Fibroblast of the aortic adventitia (primary cell): ENCODE results near the gene SV2A. TPM values are rescaled to one million over a fixed set of nuclear protein-coding genes. Genes with fewer than 3 reads are reported as not detected.
A peak's percentile ranks its signal among the peaks of the same experiment; 100 is the strongest.

Experiments
- DNase-seq: peaks from one replicate; pipeline ENCODE4 v3.0.0-alpha.2; 2010; ENCODE audit warnings: low read depth
- H3K4me3 ChIP-seq: 2 replicates; pipeline ENCODE4 v1.5.1; 2011; ENCODE audit warnings: low read depth, mild to moderate bottlenecking, control low read depth, low read length, moderate library complexity
- CTCF ChIP-seq: IDR thresholded peaks from 2 replicates; pipeline ENCODE4 v1.5.1; 2011; ENCODE audit warnings: mild to moderate bottlenecking, low read length, control low read depth, inconsistent platforms; ENCODE audit not compliant: insufficient read depth
- total RNA-seq: library from RNA; depleted of rRNA; stranded (reverse); fragments of >200 nt; gene quantifications from 2 replicates; pipeline ENCODE4 v1.2.3, GENCODE V29; 2012; ENCODE audit warnings: low replicate concordance

The SV2A gene
- total RNA-seq, 1 donor = 25.0 TPM

- no peak for TF ChIP-seq CTCF
- DNase-seq = no peak
- no peak overlapping the region for H3K4me3 ChIP-seq
These were observed 8.1 kb upstream of the SV2A start for GRCh38 chr1:149925751-149926150.

DNA sequence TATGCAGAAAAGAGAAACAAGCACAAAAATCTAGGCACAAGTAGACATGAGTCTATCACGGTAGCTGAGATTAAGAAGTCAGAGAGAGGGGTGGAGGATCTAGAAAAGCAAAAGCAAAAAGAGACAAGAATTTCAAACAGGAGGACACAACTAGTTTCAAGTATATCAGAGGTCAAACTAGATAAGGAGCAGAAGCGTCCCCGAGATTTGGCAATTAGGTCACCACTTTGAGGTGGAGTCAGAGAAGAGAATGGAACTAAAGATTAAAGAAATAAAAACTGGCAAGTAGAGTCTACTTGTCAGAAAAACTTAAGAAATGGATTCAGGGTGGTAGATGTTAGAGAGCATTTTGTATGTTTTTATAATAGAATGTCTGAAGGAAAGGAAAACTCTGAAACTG is 7.7 kb upstream of the SV2A start:
- TF ChIP-seq CTCF = no peak
- no peak overlapping the region for H3K4me3 ChIP-seq
- DNase-seq = no peak

DNA sequence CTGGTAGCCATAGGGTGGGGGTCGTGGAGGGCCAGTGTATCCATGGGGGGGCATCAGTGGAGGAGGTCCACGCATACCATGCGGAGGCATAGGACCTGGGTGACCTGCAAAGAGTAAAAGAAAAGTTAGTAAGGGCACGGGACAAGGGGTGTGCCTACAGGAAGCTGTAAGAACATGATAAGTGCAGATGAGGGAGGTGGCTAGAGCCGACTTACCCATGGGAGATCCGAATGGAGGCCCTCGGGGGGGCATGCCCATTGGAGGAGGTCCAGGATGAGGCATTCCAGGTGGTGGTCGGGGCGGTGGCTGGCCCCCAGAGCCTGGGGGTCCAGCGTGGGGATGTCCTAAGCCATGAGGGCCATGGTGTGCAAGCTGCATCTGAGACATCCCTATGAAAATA is 6.0 kb upstream of the SV2A start:
- no peak overlapping the region for H3K4me3 ChIP-seq
- TF ChIP-seq CTCF = no peak
- DNase-seq = no peak

GRCh38 chr1:149916898-149917252 is 769 bp downstream of the SV2A start:
- no peak for DNase-seq
- no peak for TF ChIP-seq CTCF
- peak overlapping the region; percentile 79 for H3K4me3 ChIP-seq

- peak overlapping the region; percentile 79 for H3K4me3 ChIP-seq
- DNase-seq = no peak
- no peak for TF ChIP-seq CTCF
These were observed 1.3 kb downstream of the SV2A start for GRCh38 chr1:149916193-149916897.

- DNase-seq = no peak
- no peak for TF ChIP-seq CTCF
These were observed 2.0 kb downstream of the SV2A start for GRCh38 chr1:149915429-149916192.

DNA sequence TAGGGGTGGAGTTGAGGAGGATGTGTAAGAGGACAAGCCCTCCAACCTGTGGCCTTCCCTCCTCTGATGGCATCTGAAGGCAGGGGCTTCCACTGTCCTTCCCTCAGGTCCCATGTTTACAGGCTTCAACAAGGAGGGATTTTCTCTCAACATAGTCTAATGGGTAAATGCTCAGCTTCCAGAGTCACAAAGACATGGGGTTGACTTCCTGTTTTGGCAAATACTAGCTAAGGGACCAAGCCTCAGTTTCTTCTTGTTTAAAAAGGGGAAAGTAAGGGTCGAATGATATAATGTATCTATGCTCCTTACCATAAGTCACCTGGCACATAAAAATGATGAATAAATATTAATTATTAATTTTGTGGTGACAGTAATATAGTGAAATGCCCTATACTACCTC is 3.1 kb downstream of the SV2A start:
- no peak overlapping the region for H3K4me3 ChIP-seq
- TF ChIP-seq CTCF = no peak
- DNase-seq = no peak

More at GRCh38 chr1:149915429-149916192, 2.0 kb downstream of the SV2A start:
- H3K4me3 ChIP-seq = no peak overlapping the region
